Measurements from ENCODE around the gene PIK3R6. TPM values are rescaled to one million over a fixed set of nuclear protein-coding genes. Genes with fewer than 3 reads are reported as not detected.

PIK3R6 gene
- total and polyA plus RNA-seq, 2 of the 4 experiments (the other 2 are of a cell fraction), result not detected

- TF ChIP-seq BHLHE40 (IDR thresholded peaks at IDR 0.05; ENCODE audit: low read depth, low read length) (no peak), CEBPB (IDR thresholded peaks at IDR 0.05; ENCODE audit: low read depth, low read length) (no peak), USF2 (IDR thresholded peaks at IDR 0.05; ENCODE audit: low read depth, low read length) (no peak), MXI1 (IDR thresholded peaks at IDR 0.05; ENCODE audit: borderline replicate concordance, low read depth, low read length) (no peak), CHD1 (IDR thresholded peaks at IDR 0.05; ENCODE audit: low read depth, low read length) (no peak), MAZ (IDR thresholded peaks at IDR 0.05; ENCODE audit: borderline replicate concordance, low read depth, low read length) (no peak), RCOR1 (IDR thresholded peaks at IDR 0.05; ENCODE audit: insufficient replicate concordance, low read length) (no peak), ELK1 (IDR thresholded peaks at IDR 0.05; ENCODE audit: borderline replicate concordance, low read depth, low read length) (no peak), RFX5 (IDR thresholded peaks at IDR 0.05; ENCODE audit: low read depth, low read length) (no peak), SMC3 (IDR thresholded peaks at IDR 0.05; ENCODE audit: low read depth, low read length) (no peak), FOS (IDR thresholded peaks at IDR 0.05; ENCODE audit: low read depth, low read length) (no peak), MAFK (IDR thresholded peaks at IDR 0.05; ENCODE audit: low read depth, low read length) (no peak)
- Histone ChIP-seq H4K8ac (ENCODE audit: low read depth in 2 of 2, low read length in 2 of 2) (no peak overlapping the region), H3K27me3 (ENCODE audit: control insufficient read depth, insufficient read depth, low read length) (peaks cover 3% of the 10 kb centered on the region; the same call in 1 of the 2 replicates), H2BK20ac (ENCODE audit: low read depth, low read length) (no peak overlapping the region), H2BK5ac (ENCODE audit: low read depth, low read length, poor library complexity, severe bottlenecking) (no peak overlapping the region), H2BK120ac (ENCODE audit: low read depth, low read length) (no peak overlapping the region), H3K9ac (ENCODE audit: low read depth, low read length) (no peak overlapping the region), H3K23ac (ENCODE audit: low read depth, low read length) (no peak overlapping the region), H3K4me2 (ENCODE audit: low read depth, low read length) (no peak overlapping the region), H3K4me1 (ENCODE audit: control insufficient read depth, insufficient read depth, low read length) (no peaks in the 10 kb centered on the region), H2BK15ac (ENCODE audit: low read depth, low read length) (no peak overlapping the region), H3K18ac (ENCODE audit: low read depth, low read length) (no peak overlapping the region), H3K14ac (replicated peaks; ENCODE audit: low read depth, low read length) (no peak overlapping the region), H3K9me3 (ENCODE audit: control insufficient read depth, insufficient read depth, low read length) (no peaks in the 10 kb centered on the region), H4K5ac (ENCODE audit: low read depth, low read length) (no peak overlapping the region), H2AFZ (replicated peaks; ENCODE audit: low read length, poor library complexity) (no peak overlapping the region), H3K4ac (ENCODE audit: low read depth, low read length) (no peak overlapping the region), H4K20me1 (ENCODE audit: insufficient read depth, low read length) (no peaks in the 10 kb centered on the region), H2AK9ac (replicated peaks; ENCODE audit: low read depth, low read length, poor library complexity) (no peak overlapping the region), H3K27ac (ENCODE audit: insufficient read depth, low read length) (no peak overlapping the region), H4K91ac (ENCODE audit: insufficient read depth, low read depth, low read length) (no peak overlapping the region), H3K79me1 (ENCODE audit: low read depth in 1 of 2, low read length in 2 of 2) (no peaks in the 10 kb centered on the region), H3K56ac (ENCODE audit: extremely low read depth, insufficient read depth, low read length) (no peak overlapping the region), H2AK5ac (ENCODE audit: low read depth, low read length) (no peak overlapping the region), H3K4me3 (ENCODE audit: insufficient read depth, low read depth, low read length) (no peak overlapping the region), H3K9me1 (ENCODE audit: insufficient read depth, low read length) (no peaks in the 10 kb centered on the region), H3K36me3 (ENCODE audit: control insufficient read depth, insufficient read depth, low read length) (no peaks in the 10 kb centered on the region)
- POLR2A ChIA-PET (ENCODE audit: unreplicated experiment), result no interaction called here
- 48% methylated on average over 4 of the region's 11 CpGs; no CpG with 5 or more reads in 1 of the 2 experiments for WGBS, 2 experiments (ENCODE audit: extremely low coverage in 2 of 2, insufficient read length in 1 of 2)
- intact Hi-C loops (cut with micrococcal nuclease) (no loop called here), dilution Hi-C loops (cut with HindIII; ENCODE audit: low sequenced_read_pairs, unreplicated experiment) (no loop called here), in situ Hi-C loops (cut with MboI; ENCODE audit: low sequenced_read_pairs) (no loop called here)
- DNase-seq (no peak), ATAC-seq (ENCODE audit: low read depth) (no peak)
- no TSS peak for BruUV-seq (replicated peaks)
- CTCF ChIA-PET, result no interaction called here
These were observed 1.8 kb upstream of the PIK3R6 start for GRCh38 chr17:8869114-8869815.
